HepG2 (cell line): ENCODE data around the gene PHKB. TPM values are rescaled to one million over a fixed set of nuclear protein-coding genes. Genes with fewer than 3 reads are reported as not detected.
A peak's percentile ranks its signal among the peaks of the same experiment; 100 is the strongest.

Experiments used
- HMGA1 ChIP-seq: sonication (generic); formaldehyde crosslinking; conservative IDR thresholded peaks from 2 replicates; pipeline ENCODE4 v1.4.0; 2020; ENCODE audit warnings: missing genetic modification reagents
- HMGXB3 ChIP-seq: sonication (generic); formaldehyde crosslinking; IDR thresholded peaks from 2 replicates; pipeline ENCODE4 v1.4.0; 2020; ENCODE audit warnings: missing genetic modification reagents, borderline replicate concordance
- POLR2G ChIP-seq: fragments of 200-400 bp; formaldehyde crosslinking; IDR thresholded peaks from 2 replicates; pipeline ENCODE4 v1.6.1; 2018; ENCODE audit warnings: mild to moderate bottlenecking, low read depth, low read length, moderate library complexity
- PRPF4 ChIP-seq: fragments of 200-400 bp; formaldehyde crosslinking; IDR thresholded peaks from 2 replicates; pipeline ENCODE4 v1.6.1; 2016; ENCODE audit warnings: low read length, low read depth; ENCODE audit not compliant: poor library complexity, severe bottlenecking
- PTBP1 ChIP-seq: fragments of 200-400 bp; formaldehyde crosslinking; IDR thresholded peaks from 2 replicates; pipeline ENCODE4 v1.6.1; 2018; ENCODE audit warnings: low read length, low read depth; ENCODE audit not compliant: poor library complexity, severe bottlenecking
- RNF219 ChIP-seq: sonication (generic); formaldehyde crosslinking; IDR thresholded peaks from 2 replicates; pipeline ENCODE4 v1.5.0; 2020; ENCODE audit warnings: mild to moderate bottlenecking, missing genetic modification reagents
- SAFB2 ChIP-seq: sonication (generic); formaldehyde crosslinking; IDR thresholded peaks from 2 replicates; pipeline ENCODE4 v1.5.1; 2020; ENCODE audit warnings: missing genetic modification reagents, low read depth, mild to moderate bottlenecking, borderline replicate concordance
- SETDB1 ChIP-seq: sonication (generic); formaldehyde crosslinking; IDR thresholded peaks from 2 replicates; pipeline ENCODE4 v1.5.1; 2020; ENCODE audit warnings: missing genetic modification reagents, mild to moderate bottlenecking, borderline replicate concordance
- SNAI1 ChIP-seq: sonication (generic); formaldehyde crosslinking; IDR thresholded peaks from 2 replicates; pipeline ENCODE4 v1.5.0; 2020; ENCODE audit warnings: mild to moderate bottlenecking, missing genetic modification reagents, borderline replicate concordance
- SRSF4 ChIP-seq: fragments of 200-400 bp; formaldehyde crosslinking; IDR thresholded peaks from one replicate; pipeline ENCODE4 v1.6.1; 2018; ENCODE audit warnings: mild to moderate bottlenecking, low read depth, low read length, moderate library complexity; ENCODE audit not compliant: poor library complexity, severe bottlenecking
- STAT6 ChIP-seq: sonication (generic); formaldehyde crosslinking; IDR thresholded peaks from 2 replicates; pipeline ENCODE4 v1.4.0; 2020; ENCODE audit warnings: missing genetic modification reagents, mild to moderate bottlenecking, borderline replicate concordance
- THAP7 ChIP-seq: sonication (generic); formaldehyde crosslinking; IDR thresholded peaks from 2 replicates; pipeline ENCODE4 v1.8.1; 2023; ENCODE audit warnings: mild to moderate bottlenecking, missing genetic modification reagents
- ZNF101 ChIP-seq: sonication (generic); formaldehyde crosslinking; IDR thresholded peaks from 2 replicates; pipeline ENCODE4 v1.4.0; 2020; ENCODE audit warnings: mild to moderate bottlenecking, low read depth, missing genetic modification reagents, borderline replicate concordance
- ZNF121 ChIP-seq: sonication (generic); formaldehyde crosslinking; IDR thresholded peaks from 2 replicates; pipeline ENCODE4 v1.5.0; 2020; ENCODE audit warnings: mild to moderate bottlenecking, missing genetic modification reagents
- ZNF441 ChIP-seq: sonication (generic); formaldehyde crosslinking; IDR thresholded peaks from 2 replicates; pipeline ENCODE4 v1.7.0; 2021; ENCODE audit warnings: missing genetic modification reagents, borderline replicate concordance
- polyA plus RNA-seq, 8 experiments: library from polyadenylated mRNA; depleted of rRNA in 3 of 8; stranded (reverse) in 7 of 8; unstranded in 1 of 8; fragments of >200 nt; fragmentation: Illumina TruSeq in 4 of 8; extraction: Trizol in 4 of 8; gene quantifications; 2 replicates each; pipeline versions ENCODE4 v1.2.1 to v1.2.3, GENCODE V29; 2011 to 2016; ENCODE audit warnings: low read depth in 4 of 8, missing spikeins in 1 of 8, mixed read lengths in 1 of 8; ENCODE audit not compliant: insufficient read depth in 1 of 8
- total RNA-seq, 5 experiments: library from RNA; depleted of rRNA; stranded (reverse); fragments of >200 nt; fragmentation: Illumina TruSeq; extraction: Trizol; gene quantifications; 2 replicates each; pipeline ENCODE4 v1.2.3, GENCODE V29; 2016; ENCODE audit warnings: low read depth in 1 of 5
- TF ChIP-seq, protein P1 (sequence below): sonication (generic); formaldehyde crosslinking; IDR thresholded peaks from 2 replicates; pipeline ENCODE4 v1.4.0; 2020; ENCODE audit warnings: missing genetic modification reagents

The PHKB gene
- total and polyA plus RNA-seq, 2 of the 13 experiments (the other 11 are each of a cell fraction or from before 2014, with no cell fraction given): 66.0 to 80.8 TPM

- TF ChIP-seq RNF219 (CRISPR knock-in tag) (no peak), ZNF121 (0 out of 2 replicates have a peak, but pooled peaks have one; percentile 39), HMGA1 (CRISPR knock-in tag) (no peak), ZNF441 (CRISPR knock-in tag) (peak; percentile 85; the same call in 1 of the 2 replicates), PTBP1 (no peak), SETDB1 (CRISPR knock-in tag) (no peak), SRSF4 (no peak), SAFB2 (CRISPR knock-in tag) (no peak), POLR2G (peak; percentile 60), SNAI1 (CRISPR knock-in tag) (no peak), PRPF4 (no peak), HMGXB3 (peak; percentile 35; the same call in 1 of the 2 replicates), ZNF101 (CRISPR knock-in tag) (no peak), THAP7 (CRISPR knock-in tag) (no peak), STAT6 (CRISPR knock-in tag) (no peak)
- TF ChIP-seq, protein P1, sequence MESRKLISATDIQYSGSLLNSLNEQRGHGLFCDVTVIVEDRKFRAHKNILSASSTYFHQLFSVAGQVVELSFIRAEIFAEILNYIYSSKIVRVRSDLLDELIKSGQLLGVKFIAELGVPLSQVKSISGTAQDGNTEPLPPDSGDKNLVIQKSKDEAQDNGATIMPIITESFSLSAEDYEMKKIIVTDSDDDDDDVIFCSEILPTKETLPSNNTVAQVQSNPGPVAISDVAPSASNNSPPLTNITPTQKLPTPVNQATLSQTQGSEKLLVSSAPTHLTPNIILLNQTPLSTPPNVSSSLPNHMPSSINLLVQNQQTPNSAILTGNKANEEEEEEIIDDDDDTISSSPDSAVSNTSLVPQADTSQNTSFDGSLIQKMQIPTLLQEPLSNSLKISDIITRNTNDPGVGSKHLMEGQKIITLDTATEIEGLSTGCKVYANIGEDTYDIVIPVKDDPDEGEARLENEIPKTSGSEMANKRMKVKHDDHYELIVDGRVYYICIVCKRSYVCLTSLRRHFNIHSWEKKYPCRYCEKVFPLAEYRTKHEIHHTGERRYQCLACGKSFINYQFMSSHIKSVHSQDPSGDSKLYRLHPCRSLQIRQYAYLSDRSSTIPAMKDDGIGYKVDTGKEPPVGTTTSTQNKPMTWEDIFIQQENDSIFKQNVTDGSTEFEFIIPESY: no peak
Measured at GRCh38 chr16:47499700-47500264, 38.7 kb downstream of the PHKB start (continued).
